Measurements from ENCODE around the gene FNBP1.

The FNBP1 gene

GRCh38 chr9:129888293-129889121 is 154.5 kb downstream of the FNBP1 start:
- DNase-seq: no peak

GRCh38 chr9:129887334-129888292 is 155.4 kb downstream of the FNBP1 start:
- DNase-seq: no peak

- no peak for DNase-seq
Observed at GRCh38 chr9:129886226-129887174, 156.5 kb downstream of the FNBP1 start.

GRCh38 chr9:129885670-129886106 is 157.3 kb downstream of the FNBP1 start:
- DNase-seq: peak; percentile 75

- DNase-seq: peak; percentile 53
Observed at GRCh38 chr9:129885018-129885669, 157.8 kb downstream of the FNBP1 start.

- DNase-seq: peak; percentile 95
Observed at GRCh38 chr9:129884220-129885017, 158.6 kb downstream of the FNBP1 start.

GRCh38 chr9:129881547-129882324 is 161.3 kb downstream of the FNBP1 start:
- DNase-seq: no peak

- DNase-seq: peak; percentile 37
Observed at GRCh38 chr9:129880654-129881546, 162.1 kb downstream of the FNBP1 start.

- DNase-seq: no peak
Observed at GRCh38 chr9:129879991-129880653, 162.9 kb downstream of the FNBP1 start.

GRCh38 chr9:129879103-129879699 is 163.8 kb downstream of the FNBP1 start:
- DNase-seq: no peak

- no peak for DNase-seq
Observed at GRCh38 chr9:129878291-129878690, 164.7 kb downstream of the FNBP1 start.

GRCh38 chr9:129876815-129877214 is 166.2 kb downstream of the FNBP1 start:
- no peak for DNase-seq

- no peak for DNase-seq
Observed at GRCh38 chr9:129875687-129876395, 167.1 kb downstream of the FNBP1 start.

GRCh38 chr9:129875181-129875611 is 167.8 kb downstream of the FNBP1 start:
- DNase-seq: no peak

GRCh38 chr9:129874261-129875101 is 168.5 kb downstream of the FNBP1 start:
- no peak for DNase-seq

GRCh38 chr9:129873563-129874190 is 169.3 kb downstream of the FNBP1 start:
- no peak for DNase-seq

All from COR-L47 (cell line).